BLaER1 (cell line): Measurements from ENCODE around the gene PGAM5.

Experiments
- H3K27ac ChIP-seq: shearing (Covaris generic); formaldehyde crosslinking; 2 replicates; pipeline ENCODE4 v1.8.1; 2022
- H3K27me3 ChIP-seq: shearing (Covaris generic); formaldehyde crosslinking; 2 replicates; pipeline ENCODE4 v1.8.1; 2022
- H3K36me3 ChIP-seq: shearing (Covaris generic); formaldehyde crosslinking; 2 replicates; pipeline ENCODE4 v1.8.1; 2022
- H3K4me1 ChIP-seq: shearing (Covaris generic); formaldehyde crosslinking; 2 replicates; pipeline ENCODE4 v1.8.1; 2022
- H3K4me2 ChIP-seq: shearing (Covaris generic); formaldehyde crosslinking; 2 replicates; pipeline ENCODE4 v1.8.1; 2022
- H3K4me3 ChIP-seq: shearing (Covaris generic); formaldehyde crosslinking; 2 replicates; pipeline ENCODE4 v1.8.1; 2022
- H3K9ac ChIP-seq: shearing (Covaris generic); formaldehyde crosslinking; 2 replicates; pipeline ENCODE4 v1.8.1; 2022
- H3K9me3 ChIP-seq: shearing (Covaris generic); formaldehyde crosslinking; 2 replicates; pipeline ENCODE4 v1.8.1; 2022
- H4K20me1 ChIP-seq: shearing (Covaris generic); formaldehyde crosslinking; 2 replicates; pipeline ENCODE4 v1.8.1; 2022
- Cebpa-rat ChIP-seq: shearing (Covaris generic); IDR thresholded peaks from 2 replicates; pipeline ENCODE4 v1.8.1; 2022

PGAM5 gene

GRCh38 chr12:132703641-132704040 lies 7.0 kb upstream of the PGAM5 start:
- Histone ChIP-seq H3K27me3 (no peaks in the 10 kb centered on the region), H3K4me2 (no peak overlapping the region), H3K4me3 (no peak overlapping the region), H3K27ac (no peak overlapping the region), H3K4me1 (peaks cover 18% of the 10 kb centered on the region), H3K9me3 (no peaks in the 10 kb centered on the region), H3K36me3 (peaks cover 74% of the 10 kb centered on the region), H4K20me1 (0 out of 2 replicates have a peak, but pooled peaks cover 9% of the 10 kb centered on the region), H3K9ac (no peak overlapping the region)
- no peak for TF ChIP-seq Cebpa-rat

- Histone ChIP-seq H4K20me1 (peaks cover 21% of the 10 kb centered on the region), H3K27ac (no peak overlapping the region), H3K9me3 (no peaks in the 10 kb centered on the region), H3K36me3 (peaks cover 41% of the 10 kb centered on the region), H3K4me2 (no peak overlapping the region), H3K4me1 (peaks cover 18% of the 10 kb centered on the region), H3K27me3 (no peaks in the 10 kb centered on the region), H3K9ac (no peak overlapping the region), H3K4me3 (no peak overlapping the region)
- no peak for TF ChIP-seq Cebpa-rat
Measured at GRCh38 chr12:132707241-132707640, 3.4 kb upstream of the PGAM5 start.

- Histone ChIP-seq H3K9ac (no peak overlapping the region), H3K27me3 (no peaks in the 10 kb centered on the region), H3K4me1 (peaks cover 27% of the 10 kb centered on the region), H3K9me3 (no peaks in the 10 kb centered on the region), H3K27ac (no peak overlapping the region), H3K4me3 (no peak overlapping the region), H3K36me3 (peaks cover 38% of the 10 kb centered on the region), H4K20me1 (peaks cover 23% of the 10 kb centered on the region), H3K4me2 (no peak overlapping the region)
- TF ChIP-seq Cebpa-rat = no peak
Measured at GRCh38 chr12:132708150-132708549, 2.5 kb upstream of the PGAM5 start.

- Histone ChIP-seq H3K4me1 (peaks cover 42% of the 10 kb centered on the region), H3K4me3 (peak overlapping the region; percentile 99), H3K36me3 (peaks cover 38% of the 10 kb centered on the region), H3K9ac (peak overlapping the region; percentile 98), H3K9me3 (no peaks in the 10 kb centered on the region), H3K27ac (peak overlapping the region; percentile 93), H3K4me2 (peak overlapping the region; percentile 92), H3K27me3 (no peaks in the 10 kb centered on the region), H4K20me1 (peaks cover 42% of the 10 kb centered on the region)
- TF ChIP-seq Cebpa-rat = no peak
Measured at GRCh38 chr12:132710043-132710404, 618 bp upstream of the PGAM5 start.

- Histone ChIP-seq H3K4me3 (peak overlapping the region; percentile 99), H3K4me1 (peaks cover 43% of the 10 kb centered on the region), H3K36me3 (peaks cover 44% of the 10 kb centered on the region), H3K27ac (peak overlapping the region; percentile 93), H3K9me3 (no peaks in the 10 kb centered on the region), H3K9ac (peak overlapping the region; percentile 98), H3K27me3 (no peaks in the 10 kb centered on the region), H3K4me2 (peak overlapping the region; percentile 92), H4K20me1 (peaks cover 54% of the 10 kb centered on the region)
- no peak for TF ChIP-seq Cebpa-rat
Measured at GRCh38 chr12:132711080-132711843, 620 bp downstream of the PGAM5 start.

GRCh38 chr12:132713123-132713522 lies 2.5 kb downstream of the PGAM5 start:
- Histone ChIP-seq H3K27me3 (no peaks in the 10 kb centered on the region), H3K4me2 (no peak overlapping the region), H3K9ac (no peak overlapping the region), H3K4me1 (peaks cover 62% of the 10 kb centered on the region), H3K36me3 (peaks cover 54% of the 10 kb centered on the region), H3K4me3 (no peak overlapping the region), H3K9me3 (no peaks in the 10 kb centered on the region), H4K20me1 (peaks cover 73% of the 10 kb centered on the region), H3K27ac (no peak overlapping the region)
- no peak for TF ChIP-seq Cebpa-rat

GRCh38 chr12:132715874-132716273 lies 5.2 kb downstream of the PGAM5 start:
- TF ChIP-seq Cebpa-rat = no peak
- Histone ChIP-seq H3K27ac (no peak overlapping the region), H3K27me3 (no peaks in the 10 kb centered on the region), H3K4me3 (no peak overlapping the region), H3K4me1 (peaks cover 54% of the 10 kb centered on the region), H4K20me1 (peaks cover 97% of the 10 kb centered on the region), H3K36me3 (peaks cover 78% of the 10 kb centered on the region), H3K9me3 (no peaks in the 10 kb centered on the region), H3K4me2 (no peak overlapping the region), H3K9ac (no peak overlapping the region)

GRCh38 chr12:132716356-132716755 lies 5.7 kb downstream of the PGAM5 start:
- no peak overlapping the region for H3K4me3 ChIP-seq
- peaks cover 83% of the 10 kb centered on the region for H3K36me3 ChIP-seq
- no peak for TF ChIP-seq Cebpa-rat
- no peak overlapping the region for H3K27ac ChIP-seq
- peaks cover 97% of the 10 kb centered on the region for H4K20me1 ChIP-seq
- H3K9ac ChIP-seq = no peak overlapping the region
- no peaks in the 10 kb centered on the region for H3K9me3 ChIP-seq
- peaks cover 53% of the 10 kb centered on the region for H3K4me1 ChIP-seq
- H3K4me2 ChIP-seq = peak overlapping the region; percentile 68
- no peaks in the 10 kb centered on the region for H3K27me3 ChIP-seq

- Histone ChIP-seq H3K27ac (no peak overlapping the region), H3K9me3 (no peaks in the 10 kb centered on the region), H3K36me3 (peaks cover 90% of the 10 kb centered on the region), H4K20me1 (peaks cover 97% of the 10 kb centered on the region), H3K9ac (no peak overlapping the region), H3K4me3 (no peak overlapping the region), H3K4me1 (peaks cover 47% of the 10 kb centered on the region), H3K27me3 (no peaks in the 10 kb centered on the region), H3K4me2 (peak overlapping the region; percentile 68)
- no peak for TF ChIP-seq Cebpa-rat
Measured at GRCh38 chr12:132717011-132717410, 6.4 kb downstream of the PGAM5 start.

GRCh38 chr12:132717531-132718387 lies 7.1 kb downstream of the PGAM5 start:
- Histone ChIP-seq H3K9ac (no peak overlapping the region), H4K20me1 (peaks cover 97% of the 10 kb centered on the region), H3K4me3 (no peak overlapping the region), H3K36me3 (peaks cover 95% of the 10 kb centered on the region), H3K4me1 (peaks cover 39% of the 10 kb centered on the region), H3K27me3 (no peaks in the 10 kb centered on the region), H3K9me3 (no peaks in the 10 kb centered on the region), H3K4me2 (peak overlapping the region; percentile 68), H3K27ac (no peak overlapping the region; the same call in 1 of the 2 replicates)
- no peak for TF ChIP-seq Cebpa-rat
